ENCODE measurements around the gene ACOX3. TPM values are rescaled to one million over a fixed set of nuclear protein-coding genes. Genes with fewer than 3 reads are reported as not detected.

Gene ACOX3
- total and polyA plus RNA-seq, 4 experiments from 2014 or later: 13.3 to 17.3 (median 16.4) TPM

- H3K9me3 ChIP-seq (ENCODE audit: control insufficient read depth in 1 of 2, low read length in 2 of 2): no peaks in the 10 kb centered on the region
- no peak overlapping the region for H3K4me3 ChIP-seq (ENCODE audit: low read length in 2 of 2)
- Mint-ChIP-seq H3K9me3 (peaks cover 5 to 30% (median 21%) of the 10 kb centered on the region in 8 donors), H3K27ac (no peak overlapping the region), H3K4me1 (no peaks in the 10 kb centered on the region), H3K36me3 (no peaks in the 10 kb centered on the region), H3K4me3 (no peak overlapping the region), H3K27me3 (no peaks in the 10 kb centered on the region)
- POLR2A ChIA-PET (ENCODE audit: partially characterized antibody): no interaction called here
- CTCF ChIA-PET (ENCODE audit: partially characterized antibody): no interaction called here
- H3K36me3 ChIP-seq (ENCODE audit: insufficient read depth, low read length): no peaks in the 10 kb centered on the region
- intact Hi-C loops (cut with micrococcal nuclease): no loop called here
- no peaks in the 10 kb centered on the region for H3K27me3 ChIP-seq (ENCODE audit: insufficient read depth, low read length)
- no peak for DNase-seq
- H3K27ac ChIP-seq (ENCODE audit: low read depth, low read length): no peak overlapping the region
- H3K4me1 ChIP-seq (ENCODE audit: insufficient read depth, low read length): no peaks in the 10 kb centered on the region
Observed at GRCh38 chr4:8333726-8334460, 106.6 kb downstream of the ACOX3 start.

- no peak for DNase-seq
- intact Hi-C loops (cut with micrococcal nuclease): no loop called here
- Histone ChIP-seq H3K36me3 (ENCODE audit: insufficient read depth, low read length) (no peaks in the 10 kb centered on the region), H3K27me3 (ENCODE audit: insufficient read depth, low read length) (no peaks in the 10 kb centered on the region), H3K4me1 (ENCODE audit: insufficient read depth, low read length) (no peaks in the 10 kb centered on the region), H3K9me3 (ENCODE audit: control insufficient read depth in 1 of 2, low read length in 2 of 2) (no peaks in the 10 kb centered on the region), H3K27ac (ENCODE audit: low read depth, low read length) (no peak overlapping the region), H3K4me3 (ENCODE audit: low read length in 2 of 2) (no peak overlapping the region)
- no peaks in the 10 kb centered on the region for H3K36me3 Mint-ChIP-seq
- H3K9me3 Mint-ChIP-seq: peaks cover 5 to 27% (median 18%) of the 10 kb centered on the region in 8 donors
- ChIA-PET POLR2A (ENCODE audit: partially characterized antibody) (no interaction called here), CTCF (ENCODE audit: partially characterized antibody) (no interaction called here)
- H3K4me1 Mint-ChIP-seq: no peaks in the 10 kb centered on the region
- no peak overlapping the region for H3K27ac Mint-ChIP-seq
- no peaks in the 10 kb centered on the region for H3K27me3 Mint-ChIP-seq
- no peak overlapping the region for H3K4me3 Mint-ChIP-seq
Observed at GRCh38 chr4:8332891-8333331, 107.6 kb downstream of the ACOX3 start.

GRCh38 chr4:8332038-8332857 is 108.3 kb downstream of the ACOX3 start:
- ChIA-PET POLR2A (ENCODE audit: partially characterized antibody) (no interaction called here), CTCF (ENCODE audit: partially characterized antibody) (no interaction called here)
- DNase-seq: no peak
- Mint-ChIP-seq H3K27me3 (no peaks in the 10 kb centered on the region), H3K36me3 (no peaks in the 10 kb centered on the region), H3K27ac (no peak overlapping the region), H3K4me1 (no peaks in the 10 kb centered on the region), H3K4me3 (no peak overlapping the region), H3K9me3 (peaks cover 5 to 26% (median 17%) of the 10 kb centered on the region in 8 donors)
- no peaks in the 10 kb centered on the region for H3K27me3 ChIP-seq (ENCODE audit: insufficient read depth, low read length)
- no peaks in the 10 kb centered on the region for H3K36me3 ChIP-seq (ENCODE audit: insufficient read depth, low read length)
- H3K4me3 ChIP-seq (ENCODE audit: low read length in 2 of 2): no peak overlapping the region
- no peaks in the 10 kb centered on the region for H3K4me1 ChIP-seq (ENCODE audit: insufficient read depth, low read length)
- intact Hi-C loops (cut with micrococcal nuclease): no loop called here
- no peaks in the 10 kb centered on the region for H3K9me3 ChIP-seq (ENCODE audit: control insufficient read depth in 1 of 2, low read length in 2 of 2)
- no peak overlapping the region for H3K27ac ChIP-seq (ENCODE audit: low read depth, low read length)

- Mint-ChIP-seq H3K36me3 (no peaks in the 10 kb centered on the region), H3K27me3 (no peaks in the 10 kb centered on the region), H3K4me1 (no peaks in the 10 kb centered on the region), H3K4me3 (no peak overlapping the region), H3K9me3 (peaks cover 2 to 22% (median 13%) of the 10 kb centered on the region in 8 donors), H3K27ac (no peak overlapping the region)
- Histone ChIP-seq H3K9me3 (ENCODE audit: control insufficient read depth in 1 of 2, low read length in 2 of 2) (no peaks in the 10 kb centered on the region), H3K4me3 (ENCODE audit: low read length in 2 of 2) (no peak overlapping the region), H3K4me1 (ENCODE audit: insufficient read depth, low read length) (no peaks in the 10 kb centered on the region), H3K27ac (ENCODE audit: low read depth, low read length) (no peak overlapping the region), H3K36me3 (ENCODE audit: insufficient read depth, low read length) (no peaks in the 10 kb centered on the region), H3K27me3 (ENCODE audit: insufficient read depth, low read length) (no peaks in the 10 kb centered on the region)
- POLR2A ChIA-PET (ENCODE audit: partially characterized antibody): no interaction called here
- intact Hi-C loops (cut with micrococcal nuclease): no loop called here
- no peak for DNase-seq
- CTCF ChIA-PET (ENCODE audit: partially characterized antibody): no interaction called here
Observed at GRCh38 chr4:8331575-8331955, 109.0 kb downstream of the ACOX3 start.

GRCh38 chr4:8330821-8331574 is 109.5 kb downstream of the ACOX3 start:
- ChIA-PET POLR2A (ENCODE audit: partially characterized antibody) (no interaction called here), CTCF (ENCODE audit: partially characterized antibody) (no interaction called here)
- H3K9me3 Mint-ChIP-seq: peaks cover 0 to 18% (median 10%) of the 10 kb centered on the region in 8 donors
- no peak overlapping the region for H3K4me3 Mint-ChIP-seq
- H3K27ac ChIP-seq (ENCODE audit: low read depth, low read length): no peak overlapping the region
- no peaks in the 10 kb centered on the region for H3K36me3 Mint-ChIP-seq
- H3K27me3 Mint-ChIP-seq: no peaks in the 10 kb centered on the region
- H3K9me3 ChIP-seq (ENCODE audit: control insufficient read depth in 1 of 2, low read length in 2 of 2): no peaks in the 10 kb centered on the region
- H3K4me3 ChIP-seq (ENCODE audit: low read length in 2 of 2): no peak overlapping the region
- no peaks in the 10 kb centered on the region for H3K4me1 Mint-ChIP-seq
- intact Hi-C loops (cut with micrococcal nuclease): no loop called here
- no peak for DNase-seq
- H3K27ac Mint-ChIP-seq: no peak overlapping the region
- no peaks in the 10 kb centered on the region for H3K27me3 ChIP-seq (ENCODE audit: insufficient read depth, low read length)
- H3K4me1 ChIP-seq (ENCODE audit: insufficient read depth, low read length): no peaks in the 10 kb centered on the region
- no peaks in the 10 kb centered on the region for H3K36me3 ChIP-seq (ENCODE audit: insufficient read depth, low read length)

GRCh38 chr4:8329859-8330761 is 110.4 kb downstream of the ACOX3 start:
- POLR2A ChIA-PET (ENCODE audit: partially characterized antibody): no interaction called here
- no peaks in the 10 kb centered on the region for H3K27me3 Mint-ChIP-seq

More at GRCh38 chr4:8329859-8330761, 110.4 kb downstream of the ACOX3 start:
- intact Hi-C loops (cut with micrococcal nuclease): no loop called here
- no peak for DNase-seq
- CTCF ChIA-PET (ENCODE audit: partially characterized antibody): no interaction called here
- no peaks in the 10 kb centered on the region for H3K27me3 ChIP-seq (ENCODE audit: insufficient read depth, low read length)
- no peak overlapping the region for H3K4me3 ChIP-seq (ENCODE audit: low read length in 2 of 2)
- H3K9me3 Mint-ChIP-seq: peaks cover 0 to 11% (median 6%) of the 10 kb centered on the region in 8 donors
- no peaks in the 10 kb centered on the region for H3K36me3 ChIP-seq (ENCODE audit: insufficient read depth, low read length)
- no peaks in the 10 kb centered on the region for H3K4me1 Mint-ChIP-seq
- H3K4me3 Mint-ChIP-seq: no peak overlapping the region
- no peak overlapping the region for H3K27ac Mint-ChIP-seq
- H3K9me3 ChIP-seq (ENCODE audit: control insufficient read depth in 1 of 2, low read length in 2 of 2): no peaks in the 10 kb centered on the region
- H3K36me3 Mint-ChIP-seq: no peaks in the 10 kb centered on the region
- no peak overlapping the region for H3K27ac ChIP-seq (ENCODE audit: low read depth, low read length)
- H3K4me1 ChIP-seq (ENCODE audit: insufficient read depth, low read length): no peaks in the 10 kb centered on the region

All from CD4-positive, alpha-beta memory T cell (primary cell).